Measurements from ENCODE around the gene ADRA2C.

- TF ChIP-seq CTCF (conservative IDR thresholded peaks at IDR 0.05 in 1 of 2, IDR thresholded peaks at IDR 0.05 in 1 of 2; ENCODE audit: extremely low read depth in 1 of 2, insufficient read depth in 1 of 2, low read depth in 1 of 2, low read length in 2 of 2), result no peak
- TF ChIP-seq EZH2 (IDR thresholded peaks at IDR 0.05; ENCODE audit: borderline replicate concordance, low read length), result no peak
These were observed 44.0 kb downstream of the ADRA2C start for GRCh38 chr4:3810111-3810680.

All from mammary epithelial cell (primary cell).